HEK293 (cell line): ENCODE results near the gene OPCML.

ENCODE experiments used
- CTCF ChIA-PET: fragments of 350-600 bp; formaldehyde crosslinking; extraction: SDS; loops from one replicate; lab custom pipeline; 2021; ENCODE audit warnings: antibody characterized with exemption; lab: Yijun Ruan, JAX
- POLR2A ChIA-PET: fragments of 300-600 bp; formaldehyde crosslinking; extraction: SDS; loops from one replicate; lab custom pipeline; 2020; ENCODE audit warnings: antibody characterized with exemption, inconsistent platforms; lab: Yijun Ruan, JAX
- H3K27ac ChIP-seq: fragments of 200-500 bp; sonication (Bioruptor generic); 2 replicates; pipeline ENCODE4 v1.5.1; 2014; ENCODE audit warnings: low read depth, low read length, control low read depth, inconsistent platforms; ENCODE audit errors: extremely low read depth
- H3K36me3 ChIP-seq, 2 experiments: fragments of 200-500 bp in 1 of 2; sonication (Bioruptor generic) in 1 of 2; 1 replicate in 1 of 2; 2 replicates in 1 of 2; pipeline ENCODE4 v1.5.1; 2014 to 2017; ENCODE audit warnings: inconsistent platforms in 2 of 2, low read length in 2 of 2; ENCODE audit not compliant: control insufficient read depth in 2 of 2, insufficient read depth in 1 of 2
- H3K4me1 ChIP-seq: fragments of 200-500 bp; sonication (Bioruptor generic); 2 replicates; pipeline ENCODE4 v1.5.1; 2014; ENCODE audit warnings: mild to moderate bottlenecking, low read length, inconsistent platforms; ENCODE audit not compliant: control insufficient read depth, insufficient read depth
- H3K4me3 ChIP-seq: 2 replicates; pipeline ENCODE4 v1.5.1; 2011; ENCODE audit warnings: low read depth, mild to moderate bottlenecking, control low read depth, low read length, moderate library complexity
- H3K9me3 ChIP-seq: fragments of 200-500 bp; sonication (Bioruptor generic); 2 replicates; pipeline ENCODE4 v1.5.1; 2014; ENCODE audit warnings: low read depth, low read length, inconsistent platforms; ENCODE audit not compliant: control insufficient read depth, insufficient read depth
- GLIS1 ChIP-seq: fragments of 450-650 bp; formaldehyde crosslinking; IDR thresholded peaks from 2 replicates; pipeline ENCODE4 v1.5.1; 2016; ENCODE audit warnings: missing biosample characterization, missing genetic modification characterization
- GLIS2 ChIP-seq: fragments of 450-650 bp; formaldehyde crosslinking; IDR thresholded peaks from 2 replicates; pipeline ENCODE4 v1.5.1; 2016; ENCODE audit warnings: missing biosample characterization, missing genetic modification characterization
- IKZF3 ChIP-seq: fragments of 450-650 bp; IDR thresholded peaks from 2 replicates; pipeline ENCODE4 v1.5.0; 2018; ENCODE audit warnings: missing biosample characterization, mild to moderate bottlenecking, missing genetic modification characterization, moderate library complexity
- KLF16 ChIP-seq: fragments of 450-650 bp; formaldehyde crosslinking; IDR thresholded peaks from 2 replicates; pipeline ENCODE4 v1.5.1; 2017; ENCODE audit warnings: missing biosample characterization, missing genetic modification characterization
- MEIS1 ChIP-seq: sonication (generic); formaldehyde crosslinking; IDR thresholded peaks from 2 replicates; pipeline ENCODE4 v1.8.1; 2022; ENCODE audit warnings: missing genetic modification reagents, mild to moderate bottlenecking, borderline replicate concordance
- SALL2 ChIP-seq: fragments of 450-650 bp; formaldehyde crosslinking; IDR thresholded peaks from 2 replicates; pipeline ENCODE4 v1.5.0; 2017; ENCODE audit warnings: missing biosample characterization, mild to moderate bottlenecking, missing genetic modification characterization, borderline replicate concordance
- YY1 ChIP-seq: fragments of 450-650 bp; formaldehyde crosslinking; IDR thresholded peaks from 2 replicates; pipeline ENCODE4 v1.5.1; 2018; ENCODE audit warnings: missing biosample characterization, missing genetic modification characterization
- ZBTB6 ChIP-seq: fragments of 450-650 bp; formaldehyde crosslinking; IDR thresholded peaks from 2 replicates; pipeline ENCODE4 v1.5.1; 2017; ENCODE audit warnings: missing biosample characterization, missing genetic modification characterization
- ZBTB7A ChIP-seq: fragments of 450-650 bp; formaldehyde crosslinking; IDR thresholded peaks from 2 replicates; pipeline ENCODE4 v1.5.1; 2016; ENCODE audit warnings: low read depth, missing biosample characterization, missing genetic modification characterization
- ZFHX2 ChIP-seq: fragments of 450-650 bp; formaldehyde crosslinking; conservative IDR thresholded peaks from 2 replicates; pipeline ENCODE4 v1.5.1; 2016; ENCODE audit warnings: missing biosample characterization, missing genetic modification characterization
- ZIC2 ChIP-seq: fragments of 450-650 bp; formaldehyde crosslinking; IDR thresholded peaks from 2 replicates; pipeline ENCODE4 v1.5.1; 2016; ENCODE audit warnings: missing biosample characterization, missing genetic modification characterization
- ZNF184 ChIP-seq: fragments of 450-650 bp; IDR thresholded peaks from 2 replicates; pipeline ENCODE4 v1.5.1; 2018; ENCODE audit warnings: missing biosample characterization, mild to moderate bottlenecking, missing genetic modification characterization
- ZNF274 ChIP-seq, 2 experiments: fragments of 200-500 bp in 1 of 2; fragments of 450-650 bp in 1 of 2; sonication (Bioruptor generic) in 1 of 2; formaldehyde crosslinking in 1 of 2; IDR thresholded peaks; 2 replicates each; pipeline versions ENCODE4 v1.5.1 to v1.6.1; 2014 to 2016; ENCODE audit warnings: borderline replicate concordance in 1 of 2, inconsistent platforms in 1 of 2, low read length in 1 of 2, missing biosample characterization in 1 of 2, missing genetic modification characterization in 1 of 2
- ZNF292 ChIP-seq: fragments of 450-650 bp; formaldehyde crosslinking; IDR thresholded peaks from 2 replicates; pipeline ENCODE4 v1.5.1; 2016; ENCODE audit warnings: low read depth, missing biosample characterization, missing genetic modification characterization, borderline replicate concordance
- ZNF341 ChIP-seq: fragments of 450-650 bp; formaldehyde crosslinking; IDR thresholded peaks from 2 replicates; pipeline ENCODE4; 2016; ENCODE audit warnings: low read depth, missing biosample characterization, missing genetic modification characterization
- ZNF37A ChIP-seq: fragments of 450-650 bp; IDR thresholded peaks from 2 replicates; pipeline ENCODE4 v1.5.1; 2018; ENCODE audit warnings: missing biosample characterization, missing genetic modification characterization
- ZNF521 ChIP-seq: fragments of 450-650 bp; formaldehyde crosslinking; IDR thresholded peaks from 2 replicates; pipeline ENCODE4 v1.5.1; 2017; ENCODE audit warnings: missing biosample characterization, mild to moderate bottlenecking, missing genetic modification characterization
- ZNF530 ChIP-seq: fragments of 450-650 bp; formaldehyde crosslinking; IDR thresholded peaks from 2 replicates; pipeline ENCODE4 v1.5.1; 2016; ENCODE audit warnings: low read depth, missing biosample characterization, missing genetic modification characterization
- ZNF548 ChIP-seq: fragments of 450-650 bp; formaldehyde crosslinking; IDR thresholded peaks from 2 replicates; pipeline ENCODE4 v1.5.1; 2016; ENCODE audit warnings: missing biosample characterization, missing genetic modification characterization
- ZNF645 ChIP-seq: fragments of 450-650 bp; formaldehyde crosslinking; IDR thresholded peaks from 2 replicates; pipeline ENCODE4; 2016; ENCODE audit warnings: missing biosample characterization, missing genetic modification characterization
- ZXDB ChIP-seq: fragments of 450-650 bp; formaldehyde crosslinking; IDR thresholded peaks from 2 replicates; pipeline ENCODE4 v1.5.1; 2016; ENCODE audit warnings: missing biosample characterization, missing genetic modification characterization
- TF ChIP-seq, protein P1 (sequence below): fragments of 450-650 bp; formaldehyde crosslinking; IDR thresholded peaks from 2 replicates; pipeline ENCODE4 v1.5.1; 2016; ENCODE audit warnings: missing biosample characterization, missing genetic modification characterization
- TF ChIP-seq, protein P2 (sequence below): fragments of 450-650 bp; formaldehyde crosslinking; IDR thresholded peaks from 2 replicates; pipeline ENCODE4 v1.5.1; 2016; ENCODE audit warnings: missing biosample characterization, missing genetic modification characterization, borderline replicate concordance

The OPCML gene

GRCh38 chr11:132773751-132774150 lies 758.5 kb downstream of the OPCML start:
- no peak for TF ChIP-seq ZNF274 (IDR thresholded peaks at IDR 0.05; ENCODE audit: low read length)
- no peak for TF ChIP-seq ZNF274 (tag by site-specific recombination; IDR thresholded peaks at IDR 0.05; ENCODE audit: borderline replicate concordance)
- no peak for TF ChIP-seq ZFHX2 (tag by site-specific recombination)
- TF ChIP-seq IKZF3 (tag by site-specific recombination): no peak
- no peak for TF ChIP-seq ZIC2 (tag by site-specific recombination)
- TF ChIP-seq ZNF548 (tag by site-specific recombination): no peak
- no peak for TF ChIP-seq GLIS2 (tag by site-specific recombination)
- Histone ChIP-seq H3K27ac (no peak overlapping the region), H3K36me3 (no peaks in the 10 kb centered on the region), H3K9me3 (no peaks in the 10 kb centered on the region), H3K4me3 (no peak overlapping the region), H3K4me1 (no peaks in the 10 kb centered on the region)
- ChIA-PET CTCF (no interaction called here), POLR2A (no interaction called here)

DNA sequence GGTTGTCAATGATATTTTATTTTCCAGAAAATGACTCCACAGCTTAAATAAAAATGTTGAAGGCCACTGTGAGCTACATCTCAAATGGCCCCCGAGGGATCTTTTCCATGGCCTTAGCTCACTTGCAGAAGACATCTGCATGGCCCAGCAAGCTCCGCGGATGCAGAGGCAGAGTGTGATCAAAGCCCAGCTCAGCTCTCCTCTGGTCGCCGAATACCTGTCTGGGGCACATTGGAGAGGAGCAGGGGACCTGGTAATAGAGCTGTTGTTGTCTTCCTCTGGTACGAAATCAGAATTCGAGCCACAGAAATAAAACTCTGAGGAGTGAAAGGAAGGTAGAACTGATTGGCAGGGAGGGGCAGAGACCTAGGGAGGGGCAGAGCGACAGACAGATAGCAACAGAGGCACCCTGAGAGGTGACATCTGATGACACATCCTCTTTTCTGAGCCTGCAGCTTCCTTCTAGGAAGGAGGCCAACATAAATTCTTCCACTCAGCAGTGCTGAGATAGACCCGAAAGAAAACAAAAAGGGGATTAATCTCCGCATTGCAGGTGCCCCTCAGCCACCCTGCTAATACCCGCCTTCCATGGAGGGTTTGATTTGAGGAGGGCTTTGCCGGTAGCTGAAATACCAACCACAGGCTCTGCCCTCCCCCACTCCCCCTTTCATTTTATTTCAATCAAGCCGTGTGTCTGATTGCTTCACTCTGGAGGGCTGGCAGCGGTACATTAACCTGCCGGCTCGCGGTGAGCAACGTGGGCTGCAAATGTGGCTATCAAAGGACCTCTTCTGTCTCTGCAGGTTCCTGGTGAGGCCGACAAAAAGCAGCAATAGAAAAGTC lies 759.4 kb downstream of the OPCML start:
- Histone ChIP-seq H3K4me3 (no peak overlapping the region), H3K27ac (no peak overlapping the region), H3K4me1 (no peaks in the 10 kb centered on the region), H3K36me3 (no peaks in the 10 kb centered on the region), H3K9me3 (no peaks in the 10 kb centered on the region)
- no peak for TF ChIP-seq ZNF645 (tag by site-specific recombination)
- no peak for TF ChIP-seq ZNF184
- TF ChIP-seq ZNF521 (tag by site-specific recombination): no peak
- TF ChIP-seq KLF16: no peak
- TF ChIP-seq, protein P1, sequence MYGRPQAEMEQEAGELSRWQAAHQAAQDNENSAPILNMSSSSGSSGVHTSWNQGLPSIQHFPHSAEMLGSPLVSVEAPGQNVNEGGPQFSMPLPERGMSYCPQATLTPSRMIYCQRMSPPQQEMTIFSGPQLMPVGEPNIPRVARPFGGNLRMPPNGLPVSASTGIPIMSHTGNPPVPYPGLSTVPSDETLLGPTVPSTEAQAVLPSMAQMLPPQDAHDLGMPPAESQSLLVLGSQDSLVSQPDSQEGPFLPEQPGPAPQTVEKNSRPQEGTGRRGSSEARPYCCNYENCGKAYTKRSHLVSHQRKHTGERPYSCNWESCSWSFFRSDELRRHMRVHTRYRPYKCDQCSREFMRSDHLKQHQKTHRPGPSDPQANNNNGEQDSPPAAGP (tag by site-specific recombination): no peak
- no peak for TF ChIP-seq ZXDB
- no peak for TF ChIP-seq ZNF341 (tag by site-specific recombination)
- no peak for TF ChIP-seq MEIS1 (CRISPR knock-in tag)
- POLR2A ChIA-PET: no interaction called here
- CTCF ChIA-PET: interaction anchor here (0.7 kb wide), 1 partner anchor 27 kb away, joined by 4 read pairs; no protein-coding TSS in a partner anchor

DNA sequence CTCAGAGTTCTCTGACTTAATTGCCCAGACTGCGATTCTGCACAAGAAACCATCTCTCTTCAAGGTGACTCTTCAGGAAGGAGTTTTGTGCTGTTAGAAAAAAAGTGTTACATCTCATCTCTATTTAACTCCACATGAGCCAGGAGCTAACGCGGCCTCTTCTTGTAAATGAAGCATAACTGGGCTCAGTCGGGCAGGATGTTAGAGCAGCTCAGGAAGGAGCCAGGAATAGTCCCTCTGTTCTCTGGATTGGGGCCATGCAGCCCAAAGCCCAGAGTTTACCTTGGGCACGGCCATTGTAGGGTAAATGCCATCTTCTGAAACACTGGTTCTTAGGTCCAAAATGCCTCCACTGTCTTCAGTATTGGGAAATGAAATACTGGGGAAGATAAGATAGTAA lies 760.6 kb downstream of the OPCML start:
- Histone ChIP-seq H3K4me3 (no peak overlapping the region), H3K9me3 (no peaks in the 10 kb centered on the region), H3K4me1 (no peaks in the 10 kb centered on the region), H3K27ac (no peak overlapping the region), H3K36me3 (no peaks in the 10 kb centered on the region)
- CTCF ChIA-PET: no interaction called here
- TF ChIP-seq, protein P2, sequence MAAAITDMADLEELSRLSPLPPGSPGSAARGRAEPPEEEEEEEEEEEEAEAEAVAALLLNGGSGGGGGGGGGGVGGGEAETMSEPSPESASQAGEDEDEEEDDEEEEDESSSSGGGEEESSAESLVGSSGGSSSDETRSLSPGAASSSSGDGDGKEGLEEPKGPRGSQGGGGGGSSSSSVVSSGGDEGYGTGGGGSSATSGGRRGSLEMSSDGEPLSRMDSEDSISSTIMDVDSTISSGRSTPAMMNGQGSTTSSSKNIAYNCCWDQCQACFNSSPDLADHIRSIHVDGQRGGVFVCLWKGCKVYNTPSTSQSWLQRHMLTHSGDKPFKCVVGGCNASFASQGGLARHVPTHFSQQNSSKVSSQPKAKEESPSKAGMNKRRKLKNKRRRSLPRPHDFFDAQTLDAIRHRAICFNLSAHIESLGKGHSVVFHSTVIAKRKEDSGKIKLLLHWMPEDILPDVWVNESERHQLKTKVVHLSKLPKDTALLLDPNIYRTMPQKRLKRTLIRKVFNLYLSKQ (tag by site-specific recombination): no peak
- TF ChIP-seq YY1 (tag by site-specific recombination) (no peak), ZBTB6 (tag by site-specific recombination) (no peak), GLIS1 (no peak), ZNF37A (tag by site-specific recombination) (no peak), ZNF274 (IDR thresholded peaks at IDR 0.05; ENCODE audit: low read length) (no peak), ZNF274 (tag by site-specific recombination; IDR thresholded peaks at IDR 0.05; ENCODE audit: borderline replicate concordance) (no peak), ZNF530 (no peak), ZIC2 (tag by site-specific recombination) (no peak), ZBTB7A (no peak), SALL2 (no peak), ZNF292 (tag by site-specific recombination) (no peak)
- POLR2A ChIA-PET: no interaction called here
